ENCODE results near the gene KCNG1. TPM values are rescaled to one million over a fixed set of nuclear protein-coding genes. Genes with fewer than 3 reads are reported as not detected.

Gene KCNG1
- polyA plus RNA-seq, 1 donor: 0.35 TPM

- DNase-seq: no peak
Observed at GRCh38 chr20:51034988-51035656, 12.2 kb upstream of the KCNG1 start.

- no peak for DNase-seq
Observed at GRCh38 chr20:51034476-51034875, 11.6 kb upstream of the KCNG1 start.

- DNase-seq: peak; percentile 78
Observed at GRCh38 chr20:51029963-51030920, 7.3 kb upstream of the KCNG1 start.

GRCh38 chr20:51029556-51029955 lies 6.6 kb upstream of the KCNG1 start:
- no peak for DNase-seq

GRCh38 chr20:51028616-51029212 lies 5.8 kb upstream of the KCNG1 start:
- no peak for DNase-seq

GRCh38 chr20:51027035-51027795 lies 4.3 kb upstream of the KCNG1 start:
- DNase-seq: no peak

- no peak for DNase-seq
Observed at GRCh38 chr20:51026269-51026668, 3.4 kb upstream of the KCNG1 start.

- DNase-seq: no peak
Observed at GRCh38 chr20:51024761-51025160, 1.9 kb upstream of the KCNG1 start.

- no peak for DNase-seq
Observed at GRCh38 chr20:51023617-51024155, 779 bp upstream of the KCNG1 start.

- no peak for DNase-seq
Observed at GRCh38 chr20:51022227-51022802, 592 bp downstream of the KCNG1 start.

- no peak for DNase-seq
Observed at GRCh38 chr20:51021067-51022025, 1.6 kb downstream of the KCNG1 start.

GRCh38 chr20:51020657-51021056 lies 2.2 kb downstream of the KCNG1 start:
- no peak for DNase-seq

GRCh38 chr20:51019656-51020592 lies 3.0 kb downstream of the KCNG1 start:
- no peak for DNase-seq

GRCh38 chr20:51017251-51017650 lies 5.7 kb downstream of the KCNG1 start:
- no peak for DNase-seq

- DNase-seq: no peak
Observed at GRCh38 chr20:51016521-51016920, 6.4 kb downstream of the KCNG1 start.

- peak; percentile 22 for DNase-seq
Observed at GRCh38 chr20:51014797-51015722, 7.8 kb downstream of the KCNG1 start.

- DNase-seq: no peak
Observed at GRCh38 chr20:51013577-51014330, 9.2 kb downstream of the KCNG1 start.

GRCh38 chr20:51012357-51012756 lies 10.6 kb downstream of the KCNG1 start:
- DNase-seq: no peak

Data from hindlimb muscle (tissue), 1 donor.